HG03469 (cell line): ENCODE measurements around the gene IL12RB2.
"Not testable (repeated sequence)": the region's sequence is repeated elsewhere in the genome, so short reads cannot be mapped to it uniquely, and the experiment has no call there.

Source experiments
- ATAC-seq: cut with Tn5 transposase; IDR thresholded peaks from one replicate; pipeline ENCODE4 v1.9.1; 2021; ENCODE audit warnings: mild to moderate bottlenecking, moderate library complexity, moderate number of reproducible peaks; ENCODE audit not compliant: unreplicated experiment

Gene IL12RB2

DNA sequence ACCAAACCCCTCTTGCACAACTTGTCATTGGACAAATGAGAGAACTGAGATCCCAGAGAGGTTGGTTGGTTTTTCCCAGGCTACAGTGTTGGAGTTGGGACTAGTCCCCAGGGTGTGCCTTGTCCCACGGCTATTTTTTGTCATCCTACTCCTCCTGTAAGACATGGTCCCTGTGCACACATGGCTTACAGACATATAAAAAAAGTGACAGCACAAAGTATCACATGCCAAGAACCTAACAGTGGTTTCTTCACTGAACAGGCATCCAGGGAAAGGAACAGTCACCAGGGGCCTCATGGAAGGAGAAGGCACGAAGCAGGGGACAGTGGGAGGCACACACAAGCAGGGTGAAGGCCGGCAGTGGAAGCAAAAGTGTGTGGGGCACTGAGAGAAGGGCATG is 86.1 kb downstream of the IL12RB2 start:
- ATAC-seq = no peak

DNA sequence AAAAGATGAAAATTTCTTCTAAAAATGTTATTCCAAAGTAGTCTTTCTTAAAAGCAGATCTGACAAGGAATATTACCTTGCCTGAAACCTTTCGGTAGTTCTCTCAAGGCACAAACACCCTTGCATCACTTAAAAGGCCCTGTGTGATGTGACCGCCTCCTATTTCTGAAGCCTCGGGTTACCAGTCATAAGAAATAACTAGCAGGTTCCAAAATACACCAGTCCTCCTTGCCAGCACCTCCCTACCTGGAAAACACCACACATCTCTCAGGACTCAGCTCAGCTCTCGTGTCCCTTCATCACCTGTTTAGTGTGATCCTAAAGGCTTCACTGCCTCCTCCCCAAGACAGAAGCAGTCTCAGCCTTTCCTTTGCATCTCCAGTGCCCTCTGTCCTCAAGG is 86.9 kb downstream of the IL12RB2 start:
- ATAC-seq = no peak

DNA sequence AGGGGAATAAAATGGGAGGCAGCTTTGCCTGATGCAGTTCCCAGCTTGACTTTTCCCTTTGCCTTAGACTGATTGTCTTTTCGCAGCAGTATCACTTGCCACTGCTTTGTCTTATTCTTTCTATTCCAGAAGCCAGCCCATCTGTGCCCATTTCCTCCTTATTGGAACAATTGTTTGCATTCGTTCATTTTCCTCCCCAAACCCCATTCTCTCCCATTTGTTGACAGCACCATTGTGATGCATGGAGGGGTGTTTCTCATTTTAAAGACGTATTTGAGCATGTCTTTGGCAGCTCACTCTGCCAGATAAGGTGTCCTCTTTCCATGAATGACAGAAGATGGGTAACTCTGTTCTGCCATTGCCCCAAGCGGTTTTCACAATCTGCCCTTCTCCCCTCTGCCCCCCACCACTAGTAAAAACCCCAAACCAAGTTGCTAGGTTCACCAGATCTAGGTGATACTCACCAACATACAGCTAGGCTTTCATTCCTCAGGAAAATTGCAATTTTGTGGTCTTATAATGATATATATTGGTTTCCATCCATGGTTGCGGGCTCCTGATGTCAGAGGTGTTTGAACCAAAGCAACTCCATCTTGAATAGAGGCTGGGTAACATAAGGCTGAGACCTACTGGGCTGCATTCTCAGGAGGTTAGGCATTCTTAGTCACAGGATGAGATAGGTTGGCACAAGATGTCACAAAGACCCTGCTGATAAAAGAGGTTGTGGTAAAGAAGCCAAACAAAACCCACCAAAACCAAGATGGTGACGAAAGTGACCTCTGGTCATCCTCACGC is 91.7 kb downstream of the IL12RB2 start:
- ATAC-seq = no peak

DNA sequence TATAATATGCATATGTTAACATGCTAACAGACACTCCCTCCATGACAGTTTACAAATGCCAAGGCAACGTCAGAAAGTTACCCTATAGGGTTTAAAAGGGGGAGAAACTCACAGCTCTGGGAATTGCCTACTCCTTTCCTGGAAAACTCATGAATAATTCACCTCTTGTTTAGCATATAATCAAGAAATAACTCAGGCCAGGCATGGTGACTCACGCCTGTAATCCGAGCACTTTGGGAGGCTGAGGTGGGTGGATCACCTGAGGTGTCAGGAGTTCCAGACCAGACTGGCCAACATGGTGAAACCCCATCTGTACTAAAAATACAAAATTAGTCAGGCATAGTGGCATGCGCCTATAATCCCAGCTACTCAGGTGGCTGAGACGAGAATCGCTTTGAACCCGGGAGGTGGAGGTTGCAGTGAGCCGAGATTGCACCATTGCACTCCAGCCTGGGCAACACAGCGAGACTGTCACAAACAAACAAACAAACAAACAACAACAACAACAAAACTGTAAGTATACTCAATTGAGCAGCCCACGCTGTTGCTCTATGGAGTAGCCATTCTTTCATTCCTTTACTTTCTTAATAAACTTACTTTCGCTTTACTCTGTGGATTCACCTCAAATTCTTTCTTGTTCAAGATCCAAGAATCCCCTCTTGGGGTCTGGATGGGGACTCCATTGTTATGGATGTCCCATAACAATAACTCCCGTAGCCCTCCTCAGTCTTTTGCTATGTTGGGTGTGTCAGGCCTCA is 92.5 kb downstream of the IL12RB2 start:
- not testable (repeated sequence) for ATAC-seq

DNA sequence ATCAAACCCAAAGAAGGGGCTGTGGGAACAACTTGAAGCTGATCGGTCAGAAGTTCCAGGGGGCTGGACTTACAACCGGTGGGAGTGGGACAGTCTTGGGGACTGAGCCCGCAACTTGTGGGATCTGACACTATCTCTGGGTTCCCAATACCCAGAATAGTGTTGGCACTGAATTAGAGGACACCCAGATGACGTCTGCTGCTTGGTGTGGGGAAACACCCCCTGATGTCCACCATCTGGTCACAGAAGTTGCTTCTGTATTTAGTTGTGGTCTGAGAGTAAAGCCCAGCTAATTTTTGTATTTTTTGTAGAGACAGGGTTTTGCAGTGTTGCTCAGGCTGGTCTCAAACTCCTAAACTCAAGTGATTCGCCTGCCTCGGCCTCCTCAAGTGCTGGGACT is 93.8 kb downstream of the IL12RB2 start:
- no peak for ATAC-seq

DNA sequence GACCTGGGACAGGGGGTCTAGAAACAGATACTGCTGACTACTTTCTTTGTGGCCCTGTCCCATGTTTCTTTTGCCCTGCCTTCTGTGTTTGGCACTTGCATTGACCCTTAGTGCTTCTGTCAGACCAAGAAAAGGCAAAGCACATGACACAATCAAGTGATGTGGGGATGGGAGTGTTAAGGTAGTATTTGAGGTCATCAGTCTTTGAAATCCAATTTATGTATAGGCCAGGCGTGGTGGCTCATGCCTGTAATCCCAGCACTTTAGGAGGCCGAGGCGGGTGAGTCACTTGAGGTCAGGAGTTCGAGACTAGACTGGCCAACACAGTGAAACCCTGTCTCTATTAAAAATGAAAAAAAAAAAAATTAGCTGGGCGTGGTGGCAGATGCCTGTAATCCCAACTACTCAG is 96.5 kb downstream of the IL12RB2 start:
- ATAC-seq = no peak

DNA sequence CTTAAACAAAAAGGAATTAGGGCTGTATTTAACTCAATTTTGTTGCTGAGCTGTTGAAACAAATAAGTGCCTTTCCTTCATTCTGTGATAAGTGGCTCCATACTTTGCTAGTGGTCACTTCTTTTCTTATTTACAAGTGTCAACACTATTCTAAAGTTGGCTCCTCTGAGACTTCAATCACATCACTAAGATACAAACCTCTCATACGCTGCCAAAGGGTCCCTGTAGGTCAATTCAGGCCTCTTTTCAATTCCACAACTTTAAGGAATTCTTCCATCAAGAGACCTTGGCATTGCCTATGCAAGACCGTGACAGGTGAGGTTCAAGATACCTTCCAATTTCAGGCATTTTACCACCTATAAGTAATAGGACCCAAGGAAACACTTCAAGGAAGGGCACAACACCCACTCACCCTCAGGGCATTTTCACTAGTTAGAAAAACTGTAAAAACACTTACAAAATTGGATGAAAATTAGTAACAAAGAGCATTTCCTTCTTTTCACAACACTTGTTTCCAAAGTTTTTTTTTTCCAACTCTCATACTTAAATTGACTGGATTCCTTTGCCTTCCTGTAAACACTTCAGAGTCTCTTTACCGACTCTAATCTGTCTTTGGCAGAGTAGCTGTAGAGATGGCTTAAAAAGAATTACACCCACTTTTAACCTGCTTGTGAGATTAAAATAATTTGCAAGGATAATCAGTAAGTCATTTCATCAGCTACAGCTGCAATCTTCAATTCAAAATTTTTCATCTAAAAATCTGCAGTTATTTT is 98.0 kb downstream of the IL12RB2 start:
- ATAC-seq = no peak

DNA sequence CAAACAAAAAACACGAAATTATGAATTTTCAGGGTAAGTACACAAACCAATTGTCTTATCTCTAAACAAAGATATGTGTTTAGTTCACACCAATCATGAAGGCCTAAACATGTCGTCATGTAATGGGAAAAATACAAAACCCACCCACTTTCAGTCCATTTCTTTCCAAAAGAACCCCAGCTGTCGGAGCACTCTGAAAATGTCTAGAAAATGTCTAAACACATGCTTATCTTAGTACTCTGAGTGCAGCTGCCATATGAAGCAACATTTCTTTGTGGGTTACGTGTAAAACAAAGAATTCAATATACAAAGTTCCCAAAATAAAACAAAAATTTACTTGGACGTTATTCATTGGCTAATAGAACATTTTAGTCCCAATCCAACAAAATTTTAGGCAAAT is 99.8 kb downstream of the IL12RB2 start:
- ATAC-seq = no peak

DNA sequence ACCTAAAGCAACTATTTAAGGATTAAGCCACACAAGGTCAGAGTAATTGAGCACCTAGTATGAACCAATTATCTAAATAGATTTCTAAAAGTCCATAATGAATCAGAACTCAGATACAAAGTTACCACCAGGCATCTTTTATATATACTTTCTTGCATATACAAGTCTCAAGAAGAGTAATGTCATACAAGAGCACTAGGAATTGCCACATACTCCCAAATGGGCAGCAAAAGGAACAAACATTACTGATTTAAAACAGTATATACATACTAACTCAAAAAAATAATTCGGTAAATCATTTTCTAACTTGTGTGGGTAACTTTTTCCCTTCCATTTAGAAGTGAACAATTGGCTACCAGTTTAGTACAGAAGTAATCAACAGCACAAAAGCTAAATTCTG is 100.5 kb downstream of the IL12RB2 start:
- no peak for ATAC-seq

DNA sequence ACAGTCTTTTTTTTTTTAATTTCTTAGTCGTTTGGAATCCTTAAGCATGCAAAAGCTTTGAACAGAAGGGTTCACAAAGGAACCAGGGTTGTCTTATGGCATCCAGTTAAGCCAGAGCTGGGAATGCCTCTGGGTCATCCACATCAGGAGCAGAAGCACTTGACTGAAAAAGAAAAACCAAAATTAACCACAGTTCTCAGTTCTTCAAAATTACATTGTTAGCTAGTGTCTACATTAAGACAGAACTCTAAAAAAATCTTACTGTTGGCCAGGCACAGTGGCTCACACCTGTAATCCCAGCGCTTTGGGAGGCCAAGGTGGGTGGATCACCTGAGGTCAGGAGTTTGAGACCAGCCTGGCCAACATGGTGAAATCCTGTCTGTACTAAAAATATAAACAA is 105.4 kb downstream of the IL12RB2 start:
- not testable (repeated sequence) for ATAC-seq

DNA sequence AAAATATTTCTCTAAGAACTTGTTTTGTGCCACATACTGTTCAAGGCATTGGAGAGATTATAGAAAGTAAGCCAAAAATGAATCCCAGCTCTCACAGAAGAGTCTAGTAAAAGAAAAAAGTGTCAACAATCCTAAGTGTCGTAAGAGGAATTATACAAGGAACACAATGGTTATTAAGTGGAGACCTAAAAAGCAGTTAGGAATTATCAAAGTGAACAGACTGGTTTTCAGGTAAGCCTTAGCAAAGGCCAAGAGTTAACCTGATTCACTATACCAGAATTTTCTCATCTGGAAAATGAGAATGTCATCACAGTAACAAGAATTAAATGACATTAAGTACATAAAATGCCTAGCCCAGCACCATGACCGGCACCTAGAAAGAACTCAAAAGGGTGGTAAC is 106.9 kb downstream of the IL12RB2 start:
- no peak for ATAC-seq

DNA sequence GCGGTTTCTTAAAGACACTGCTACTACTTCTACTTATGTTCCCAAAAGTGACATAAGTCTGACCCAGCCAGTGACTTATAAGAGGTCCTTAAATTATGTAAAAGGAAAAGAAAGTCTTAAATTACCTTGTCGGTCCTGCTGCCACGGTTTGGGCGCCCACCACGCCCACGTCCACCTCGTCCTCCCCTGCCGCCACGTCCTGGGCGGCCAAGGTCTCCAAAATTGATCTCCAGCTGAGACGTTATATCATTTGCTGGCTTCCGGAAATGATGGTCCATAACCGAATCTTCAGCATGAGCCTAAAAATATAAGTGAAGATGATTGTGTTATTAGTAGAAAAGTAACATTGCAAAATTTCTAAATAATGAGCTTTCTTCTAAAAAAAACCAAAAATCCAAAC is 107.4 kb downstream of the IL12RB2 start:
- ATAC-seq = no peak

DNA sequence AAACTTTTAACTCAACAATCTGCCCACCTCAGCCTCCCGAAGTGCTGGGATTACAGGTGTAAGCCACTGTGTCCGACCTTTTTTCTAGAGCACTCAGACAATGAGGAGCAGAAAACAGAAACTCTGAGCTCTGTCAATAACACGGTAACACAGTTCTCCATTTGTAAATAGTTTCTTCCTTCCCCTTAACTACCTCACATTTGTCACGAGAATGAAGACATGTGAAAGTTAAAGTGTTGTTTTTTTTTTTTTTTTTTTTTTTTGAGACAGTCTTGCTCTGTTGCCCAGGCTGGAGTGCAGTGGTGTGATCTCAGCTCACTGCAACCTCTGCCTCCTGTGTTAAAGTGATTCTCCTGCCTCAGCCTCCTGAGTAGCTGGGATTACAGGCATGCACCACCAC is 110.1 kb downstream of the IL12RB2 start:
- ATAC-seq = not testable (repeated sequence)

DNA sequence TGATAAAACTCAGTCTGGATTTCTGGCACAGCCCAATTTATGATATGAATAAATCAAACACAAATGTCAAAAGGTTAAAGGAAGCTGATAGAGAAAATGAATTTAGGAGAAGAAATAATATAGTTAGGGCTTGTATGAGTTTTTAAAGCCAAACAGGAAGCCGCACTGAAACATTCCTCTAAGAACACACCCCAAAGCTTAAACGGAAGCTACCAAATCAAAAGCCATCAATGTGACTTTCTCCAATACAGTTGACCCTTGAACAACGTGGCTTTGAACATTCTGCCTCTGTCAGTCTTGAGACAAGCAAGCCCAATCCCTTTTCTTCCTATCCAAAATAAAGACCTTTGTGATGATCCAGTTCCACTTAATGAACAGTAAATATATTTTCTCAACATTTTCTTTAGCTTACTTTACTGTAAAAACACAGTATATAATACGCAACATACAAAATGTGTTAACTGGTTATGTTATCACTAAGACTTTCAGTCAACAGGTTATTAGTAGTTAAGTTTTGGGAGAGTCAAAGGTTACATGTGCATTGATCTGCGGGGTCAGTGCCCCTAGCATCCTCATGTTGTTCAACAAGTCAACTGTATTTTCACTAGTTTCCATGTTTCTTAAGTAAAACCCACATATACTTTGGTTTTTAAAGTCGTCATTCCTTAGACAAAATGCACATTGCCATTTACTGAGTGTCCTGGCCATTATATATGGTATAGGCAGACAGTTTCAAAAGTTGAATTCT is 111.3 kb downstream of the IL12RB2 start:
- ATAC-seq = no peak

DNA sequence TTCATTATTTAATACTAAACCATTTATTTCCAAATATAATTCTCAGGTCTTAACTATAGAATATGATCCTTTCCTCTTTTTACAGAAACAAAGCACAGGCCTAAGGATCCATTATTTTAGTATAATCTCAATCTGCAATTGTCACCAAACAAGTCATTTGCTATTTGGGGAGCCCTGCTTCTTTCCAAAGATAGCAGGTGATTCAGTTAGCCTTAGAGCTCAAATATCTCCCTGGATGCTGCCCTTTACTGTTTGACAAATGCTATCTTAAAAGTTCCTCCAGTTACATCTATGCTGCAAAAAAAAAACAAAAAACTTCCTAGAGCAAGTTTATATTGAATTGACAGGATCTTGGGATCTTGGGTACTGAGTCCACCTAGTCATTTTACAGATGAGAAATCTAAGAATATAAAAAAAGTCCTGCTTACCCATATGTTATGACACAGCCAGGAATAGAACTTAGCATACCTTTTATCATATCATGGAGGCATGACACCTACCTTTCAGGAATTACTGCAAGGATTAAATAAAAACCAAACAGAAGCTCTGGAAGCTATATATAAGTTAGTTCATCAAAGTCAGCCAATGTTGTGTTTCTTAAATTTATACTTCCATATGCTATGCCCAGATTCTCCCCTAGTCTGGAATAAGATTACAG is 113.3 kb downstream of the IL12RB2 start:
- ATAC-seq = no peak

DNA sequence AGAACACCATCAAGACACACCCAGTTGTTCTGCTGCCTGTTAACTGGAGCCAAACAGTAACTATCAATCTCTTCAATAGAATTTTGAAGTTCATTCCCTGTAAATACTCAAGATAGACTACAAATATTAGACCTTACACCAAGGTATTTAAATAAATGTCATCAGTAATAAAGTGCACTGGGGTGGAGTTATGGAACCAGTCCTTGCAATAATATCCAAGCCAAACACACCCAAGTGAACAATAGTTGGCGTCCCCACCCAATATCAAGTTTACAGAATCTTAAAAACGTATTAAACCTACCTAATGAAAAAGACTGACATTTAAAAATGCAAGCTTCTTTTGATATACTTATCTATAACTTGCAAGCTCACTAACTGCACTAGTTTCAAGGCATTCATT is 119.8 kb downstream of the IL12RB2 start:
- ATAC-seq = no peak

DNA sequence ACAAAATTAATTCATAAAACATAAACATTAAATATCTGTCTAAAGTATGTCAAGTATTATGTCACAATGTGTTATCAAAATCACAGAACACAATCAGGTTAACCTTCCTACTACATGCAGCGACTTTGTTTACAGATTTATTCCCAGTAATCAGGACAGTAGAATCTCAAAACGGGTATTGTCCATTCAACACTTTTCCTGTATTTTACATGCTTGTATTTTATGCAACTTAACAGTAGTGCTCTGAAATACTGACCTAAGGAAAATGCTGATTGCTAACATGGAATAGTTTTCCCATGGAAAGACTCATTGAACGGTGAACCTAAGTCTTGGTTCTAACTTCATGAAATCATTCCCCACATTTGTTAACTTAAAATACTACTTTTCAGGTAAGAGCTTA is 120.3 kb downstream of the IL12RB2 start:
- ATAC-seq = no peak

DNA sequence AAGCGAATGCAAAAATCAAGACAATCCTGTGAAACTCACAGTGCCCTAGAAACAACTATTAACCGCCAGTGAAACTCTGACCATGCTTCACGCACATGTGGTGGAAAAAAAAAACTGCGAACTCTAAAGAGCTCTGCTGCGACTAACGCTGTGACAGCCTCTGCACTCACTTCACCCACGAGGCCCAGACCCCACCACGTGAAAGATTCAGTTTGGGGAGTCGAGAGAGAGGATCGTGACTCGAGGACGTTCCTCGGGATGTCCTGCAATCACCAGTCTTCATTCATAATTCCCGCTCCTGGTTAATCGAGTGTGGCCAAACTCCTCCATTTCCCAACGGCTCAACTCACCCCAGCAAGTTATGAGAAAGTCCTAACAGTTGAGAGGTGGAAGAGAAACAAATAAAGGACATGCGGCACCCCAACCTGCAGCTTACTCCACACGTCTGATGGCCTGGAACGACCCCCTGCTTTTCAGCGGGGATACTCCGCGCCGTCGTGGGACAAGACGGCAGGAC is 121.4 kb downstream of the IL12RB2 start:
- no peak for ATAC-seq

DNA sequence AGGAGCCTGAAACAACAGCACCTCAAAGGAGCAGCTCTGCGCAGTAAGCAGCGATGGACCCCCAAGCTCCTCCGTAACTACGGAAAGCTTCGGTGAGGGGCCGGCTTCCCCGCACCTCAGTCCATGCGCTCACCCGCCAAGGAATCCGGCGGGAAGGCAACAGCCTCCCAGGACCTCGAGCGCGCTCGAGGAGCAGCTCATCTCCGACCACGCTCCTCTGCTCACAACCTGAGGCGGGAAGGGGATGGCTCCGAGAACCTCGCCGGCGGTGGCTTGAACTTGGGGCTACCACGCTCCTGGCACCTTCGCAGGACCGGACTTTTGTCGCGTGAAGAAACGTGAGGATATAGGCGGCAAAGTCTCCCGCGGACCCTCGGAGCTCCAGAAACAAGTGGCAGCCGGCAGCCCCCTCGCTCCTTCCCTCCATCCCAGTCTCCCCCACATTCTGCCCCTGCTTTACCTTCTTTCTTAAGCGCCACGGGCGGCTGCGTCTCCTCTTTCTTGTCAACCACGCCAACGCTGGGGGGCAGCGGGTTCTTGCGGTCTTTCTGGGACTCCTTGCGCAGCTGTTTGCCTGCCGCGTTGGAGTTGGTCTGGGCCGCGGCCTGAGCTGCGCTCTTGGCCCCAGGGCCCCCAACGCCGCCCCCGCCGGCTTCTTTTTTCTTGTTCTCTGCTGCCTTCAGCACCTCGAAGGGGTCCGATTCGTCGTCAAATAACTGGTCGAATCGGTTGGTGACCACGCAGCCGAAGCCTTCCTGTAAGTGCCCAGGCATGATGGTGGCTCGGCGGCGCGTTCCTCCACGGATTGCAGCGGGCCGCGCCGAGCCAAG is 122.1 kb downstream of the IL12RB2 start:
- no peak for ATAC-seq
